ENCODE measurements around the gene SZT2.
"Not testable (repeated sequence)": the region's sequence is repeated elsewhere in the genome, so short reads cannot be mapped to it uniquely, and the experiment has no call there.

Gene SZT2

GRCh38 chr1:43460988-43461693, 71.4 kb downstream of the SZT2 start:
- DNase-seq, result no peak

- no peak for DNase-seq
Observed at GRCh38 chr1:43463479-43463878, 73.8 kb downstream of the SZT2 start.

- no peak for DNase-seq
Observed at GRCh38 chr1:43464681-43465504, 75.2 kb downstream of the SZT2 start.

- DNase-seq, result no peak
Observed at GRCh38 chr1:43465505-43466067, 75.9 kb downstream of the SZT2 start.

- DNase-seq, result no peak
Observed at GRCh38 chr1:43466403-43466802, 76.7 kb downstream of the SZT2 start.

GRCh38 chr1:43468414-43468813, 78.7 kb downstream of the SZT2 start:
- no peak for DNase-seq

GRCh38 chr1:43469932-43470331, 80.2 kb downstream of the SZT2 start:
- DNase-seq, result no peak

GRCh38 chr1:43472087-43472462, 82.4 kb downstream of the SZT2 start:
- no peak for DNase-seq

- not testable (repeated sequence) for DNase-seq
Observed at GRCh38 chr1:43472463-43473151, 82.9 kb downstream of the SZT2 start.

GRCh38 chr1:43473463-43473862, 83.8 kb downstream of the SZT2 start:
- DNase-seq, result no peak

- DNase-seq, result not testable (repeated sequence)
Observed at GRCh38 chr1:43475611-43476401, 86.1 kb downstream of the SZT2 start.

- DNase-seq, result no peak
Observed at GRCh38 chr1:43477716-43478115, 88.0 kb downstream of the SZT2 start.

- DNase-seq, result no peak
Observed at GRCh38 chr1:43479414-43479813, 89.7 kb downstream of the SZT2 start.

- no peak for DNase-seq
Observed at GRCh38 chr1:43481491-43481890, 91.8 kb downstream of the SZT2 start.

- no peak for DNase-seq
Observed at GRCh38 chr1:43482215-43482614, 92.5 kb downstream of the SZT2 start.

- DNase-seq, result no peak
Observed at GRCh38 chr1:43484367-43484766, 94.7 kb downstream of the SZT2 start.

GRCh38 chr1:43488165-43488564, 98.5 kb downstream of the SZT2 start:
- DNase-seq, result no peak

GRCh38 chr1:43491061-43491460, 101.4 kb downstream of the SZT2 start:
- no peak for DNase-seq

GRCh38 chr1:43492826-43493225, 103.1 kb downstream of the SZT2 start:
- DNase-seq, result no peak

GRCh38 chr1:43493661-43494450, 104.2 kb downstream of the SZT2 start:
- no peak for DNase-seq

GRCh38 chr1:43495204-43495603, 105.5 kb downstream of the SZT2 start:
- no peak for DNase-seq

GRCh38 chr1:43499898-43500297, 110.2 kb downstream of the SZT2 start:
- no peak for DNase-seq
